Measurements from ENCODE around the gene ZYX.
"Not testable (repeated sequence)": the region's sequence is repeated elsewhere in the genome, so short reads cannot be mapped to it uniquely, and the experiment has no call there.

Gene ZYX

DNA sequence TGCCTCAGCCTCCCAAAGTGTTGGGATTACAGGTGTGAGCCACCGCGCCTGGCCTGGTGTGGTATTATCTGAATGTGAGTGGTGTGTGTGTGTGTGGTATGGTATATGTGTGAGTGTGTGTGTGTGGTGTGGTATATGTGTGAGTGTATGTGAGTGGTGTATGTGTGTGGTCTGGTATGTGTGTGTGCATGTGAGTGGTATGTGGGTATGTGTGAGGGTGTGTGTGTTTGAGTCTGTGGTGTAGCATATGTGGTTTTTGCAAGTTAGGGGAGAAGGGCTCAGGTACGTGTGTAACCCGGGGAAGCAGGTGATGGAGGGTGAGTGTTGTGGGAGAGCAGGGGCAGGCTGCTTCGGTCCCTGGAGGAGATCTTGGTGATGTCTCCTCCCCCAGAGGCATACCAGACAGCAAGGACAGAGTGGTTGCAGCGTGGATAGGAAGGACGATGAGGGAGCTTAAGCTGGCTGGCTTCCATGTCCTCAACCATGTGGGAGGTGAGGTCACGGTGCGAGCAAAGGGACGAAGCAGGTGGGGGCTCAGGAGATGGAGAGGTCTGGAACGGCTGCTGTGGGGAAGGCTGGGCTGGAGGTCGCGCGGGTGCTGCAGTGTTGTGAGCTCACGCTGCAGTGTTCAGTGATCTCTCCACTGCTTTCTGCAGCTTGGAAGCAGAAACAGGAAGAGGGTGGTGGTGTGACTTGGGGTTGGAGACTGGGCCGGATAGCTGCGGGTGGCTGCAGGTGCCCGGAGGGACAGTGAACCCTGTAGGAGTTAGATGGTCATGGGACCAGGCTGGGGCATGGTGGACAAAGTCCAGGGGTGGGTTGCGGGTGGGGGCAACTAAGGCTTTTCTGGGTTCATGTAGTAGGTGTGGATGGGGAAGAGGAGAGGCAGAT lies 5.0 kb downstream of the ZYX start:
- no peak for DNase-seq

DNA sequence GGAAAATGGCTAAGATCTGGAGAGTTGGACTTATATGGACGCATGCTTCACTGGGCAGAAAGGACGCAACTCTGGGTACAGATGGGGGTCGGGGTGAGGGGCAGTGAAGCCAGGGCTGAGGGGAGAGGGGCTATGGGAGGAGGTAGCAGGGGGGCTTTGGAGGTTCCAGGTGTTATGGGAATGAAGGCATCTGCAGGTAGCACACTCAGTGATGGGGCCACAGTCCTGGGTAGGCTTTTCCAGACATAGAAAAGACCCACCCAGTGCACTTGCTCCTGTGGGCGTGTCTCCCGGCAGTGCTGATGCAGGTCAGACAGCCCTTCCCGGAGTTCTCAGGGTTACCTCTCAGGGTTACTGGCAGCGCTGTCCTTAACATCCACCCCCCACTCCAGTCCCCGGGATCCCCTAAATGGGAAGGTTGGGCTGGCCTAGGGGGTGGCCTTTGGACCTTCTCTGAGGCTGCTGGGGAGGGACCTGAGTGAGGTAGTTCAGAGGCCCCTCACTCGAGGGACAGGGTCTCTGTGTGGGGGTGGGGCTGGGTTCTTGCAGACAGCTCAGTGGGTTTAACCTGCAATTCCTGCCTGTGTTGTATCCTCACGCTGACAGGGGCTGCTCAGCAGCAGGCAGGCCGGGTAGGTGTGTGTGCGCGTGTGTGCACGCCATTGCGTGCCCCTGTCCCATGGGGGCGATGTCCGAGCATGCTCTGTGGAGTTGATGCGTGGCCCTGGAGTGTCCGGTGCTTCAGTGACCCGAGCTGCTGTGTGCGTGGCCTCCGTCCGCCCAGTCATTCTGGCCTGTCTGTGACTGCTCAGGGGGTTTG lies 6.2 kb downstream of the ZYX start:
- DNase-seq = no peak

DNA sequence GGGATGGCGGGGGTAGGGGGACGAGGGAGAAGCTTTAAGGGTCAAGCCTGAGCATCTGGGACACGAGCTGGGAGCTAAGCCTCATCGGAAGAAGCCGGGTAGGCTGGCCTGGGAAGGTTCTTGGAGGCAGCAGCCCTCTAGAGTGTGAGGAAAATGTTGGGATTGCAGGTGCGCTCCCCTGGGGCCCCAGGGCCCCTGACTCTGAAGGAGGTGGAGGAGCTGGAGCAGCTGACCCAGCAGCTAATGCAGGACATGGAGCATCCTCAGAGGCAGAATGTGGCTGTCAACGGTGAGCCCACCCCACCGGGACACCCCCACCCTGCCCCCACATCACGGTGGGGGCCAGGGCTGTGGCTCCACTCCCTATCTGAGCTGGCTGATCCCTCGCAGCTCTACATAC lies 6.9 kb downstream of the ZYX start:
- DNase-seq = no peak

DNA sequence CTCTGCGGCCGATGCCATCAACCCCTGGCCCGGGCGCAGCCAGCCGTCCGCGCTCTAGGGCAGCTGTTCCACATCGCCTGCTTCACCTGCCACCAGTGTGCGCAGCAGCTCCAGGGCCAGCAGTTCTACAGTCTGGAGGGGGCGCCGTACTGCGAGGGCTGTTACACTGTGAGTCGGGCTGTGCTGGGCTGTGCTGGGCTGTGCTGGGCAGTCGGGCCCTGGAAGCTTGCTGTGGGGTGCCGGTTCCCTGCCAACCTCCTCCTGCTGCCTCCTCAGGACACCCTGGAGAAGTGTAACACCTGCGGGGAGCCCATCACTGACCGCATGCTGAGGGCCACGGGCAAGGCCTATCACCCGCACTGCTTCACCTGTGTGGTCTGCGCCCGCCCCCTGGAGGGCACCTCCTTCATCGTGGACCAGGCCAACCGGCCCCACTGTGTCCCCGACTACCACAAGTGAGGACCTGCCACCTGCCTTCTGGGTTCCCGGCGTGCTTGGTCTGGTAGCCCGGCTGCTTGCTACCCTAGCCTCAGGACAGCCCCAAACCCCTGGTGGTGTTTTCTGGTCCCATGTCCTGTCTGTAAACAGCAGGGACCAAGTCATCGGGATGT lies 7.5 kb downstream of the ZYX start:
- no peak for DNase-seq

DNA sequence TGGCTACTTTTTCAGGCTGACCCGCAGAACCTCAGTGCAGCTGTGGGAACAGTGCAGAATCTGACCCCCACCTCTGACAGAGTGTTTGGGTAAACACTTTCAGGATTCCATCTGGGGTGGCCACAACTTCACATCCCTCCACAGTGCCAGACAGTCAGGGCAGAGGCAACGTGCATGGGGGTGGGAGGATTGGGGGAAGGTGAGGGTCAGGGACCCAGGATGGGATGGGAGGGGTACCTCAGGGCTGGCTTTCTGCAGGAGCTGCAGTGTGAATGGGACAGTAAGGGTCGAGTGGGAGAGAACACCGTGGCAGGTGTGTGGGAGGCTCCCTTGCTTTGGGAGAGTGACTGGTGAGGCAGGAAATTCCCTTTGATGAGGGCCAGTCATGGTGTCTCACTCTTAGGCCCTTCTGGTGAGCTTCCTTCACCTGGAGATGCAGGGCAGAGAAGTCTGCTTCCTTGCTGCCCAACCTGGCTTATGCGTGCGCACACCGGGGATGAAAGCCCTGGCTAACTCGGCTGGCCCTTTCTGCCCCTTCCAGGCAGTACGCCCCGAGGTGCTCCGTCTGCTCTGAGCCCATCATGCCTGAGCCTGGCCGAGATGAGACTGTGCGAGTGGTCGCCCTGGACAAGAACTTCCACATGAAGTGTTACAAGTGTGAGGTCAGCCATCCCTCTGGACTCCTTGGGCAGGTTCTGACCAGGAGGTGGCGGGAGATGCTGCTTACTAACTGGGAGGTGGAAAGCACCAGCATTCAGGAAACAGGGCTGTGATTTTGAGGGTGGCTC lies 8.4 kb downstream of the ZYX start:
- DNase-seq = no peak

DNA sequence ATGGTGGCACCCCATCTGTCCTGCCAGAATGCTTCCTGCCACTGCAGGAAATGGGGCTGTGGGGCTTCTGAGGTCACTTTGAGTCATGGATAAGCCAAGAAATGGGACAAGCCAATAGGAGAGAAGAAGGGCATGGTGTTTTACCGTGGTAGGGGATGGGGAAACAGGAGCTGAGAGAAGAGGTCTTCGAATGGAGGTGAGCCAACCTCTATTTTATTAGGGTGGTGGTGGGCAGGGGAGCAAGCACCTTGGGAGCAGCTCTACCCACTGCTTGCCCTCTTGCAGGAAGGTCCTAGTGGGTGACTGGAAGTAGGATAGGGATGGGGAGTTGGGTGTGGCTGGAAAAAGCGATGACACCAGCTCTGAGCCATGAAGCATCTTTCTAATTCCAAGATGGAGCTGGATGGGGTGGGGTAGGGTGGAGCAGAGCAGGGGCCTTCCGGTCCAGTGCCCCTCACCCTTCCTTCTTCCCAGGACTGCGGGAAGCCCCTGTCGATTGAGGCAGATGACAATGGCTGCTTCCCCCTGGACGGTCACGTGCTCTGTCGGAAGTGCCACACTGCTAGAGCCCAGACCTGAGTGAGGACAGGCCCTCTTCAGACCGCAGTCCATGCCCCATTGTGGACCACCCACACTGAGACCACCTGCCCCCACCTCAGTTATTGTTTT lies 9.1 kb downstream of the ZYX start:
- DNase-seq = no peak

DNA sequence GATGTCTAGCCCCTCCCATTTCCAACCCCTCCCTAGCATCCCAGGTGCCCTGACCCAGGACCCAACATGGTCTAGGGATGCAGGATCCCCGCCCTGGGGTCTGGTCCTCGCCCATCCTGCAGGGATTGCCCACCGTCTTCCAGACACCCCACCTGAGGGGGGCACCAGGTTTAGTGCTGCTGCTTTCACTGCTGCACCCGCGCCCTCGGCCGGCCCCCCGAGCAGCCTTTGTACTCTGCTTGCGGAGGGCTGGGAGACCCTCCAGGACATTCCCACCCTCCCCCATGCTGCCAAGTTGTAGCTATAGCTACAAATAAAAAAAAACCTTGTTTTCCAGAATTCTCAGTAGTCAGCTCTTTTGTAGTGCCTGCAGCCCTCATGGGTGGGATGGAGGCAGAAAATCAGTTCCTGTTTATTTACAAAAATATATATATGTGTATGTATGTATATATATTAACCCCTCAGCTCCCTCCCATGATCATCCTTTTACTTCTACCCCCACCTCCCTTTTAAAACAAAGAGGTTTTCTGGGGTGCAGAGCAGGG lies 9.7 kb downstream of the ZYX start:
- DNase-seq = no peak

DNA sequence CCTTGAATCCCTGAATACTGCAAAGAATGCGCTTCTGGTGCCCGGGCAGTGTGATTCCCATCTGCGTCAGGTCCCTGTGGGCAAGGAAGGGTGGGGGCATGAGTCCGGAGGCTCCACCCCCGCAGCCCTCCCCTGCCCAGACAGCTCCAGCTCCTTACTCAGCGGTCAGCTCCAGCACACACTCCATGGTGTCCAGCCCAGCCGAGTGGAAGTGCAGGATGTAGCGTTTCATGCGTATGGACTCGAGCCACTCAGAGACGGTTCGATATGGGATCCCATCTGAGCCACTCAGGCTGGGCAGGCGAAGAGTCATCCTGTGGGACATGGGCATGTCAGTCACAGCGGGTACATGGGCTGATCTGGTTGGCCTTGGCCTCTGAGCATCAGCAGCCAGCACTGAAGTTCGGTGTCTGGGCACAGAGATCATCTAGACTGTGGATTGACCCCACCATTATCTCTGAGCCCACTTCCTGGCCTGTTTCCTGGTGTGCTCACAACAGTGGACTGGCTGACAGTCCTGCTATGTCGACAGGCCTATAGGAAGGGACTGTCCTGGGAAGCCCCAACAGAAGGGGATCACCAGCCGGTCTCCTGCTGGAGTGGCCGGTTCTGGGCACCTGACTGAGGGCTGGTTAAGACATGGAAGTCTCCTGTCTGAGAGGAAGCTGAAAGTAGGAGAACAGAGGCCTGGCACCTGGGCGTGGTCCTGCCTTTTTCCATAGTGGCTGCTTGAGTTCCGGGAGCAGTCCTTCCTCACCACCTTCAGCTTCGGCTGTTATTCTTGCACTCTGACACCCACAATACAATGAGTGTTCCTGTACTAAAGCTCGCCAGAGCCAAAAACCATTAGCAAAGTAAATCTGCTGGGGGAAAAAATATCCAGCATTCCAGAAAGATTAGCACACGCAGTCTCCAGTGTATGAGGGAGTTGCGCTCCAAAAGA lies 10.6 kb downstream of the ZYX start:
- no peak for DNase-seq

DNA sequence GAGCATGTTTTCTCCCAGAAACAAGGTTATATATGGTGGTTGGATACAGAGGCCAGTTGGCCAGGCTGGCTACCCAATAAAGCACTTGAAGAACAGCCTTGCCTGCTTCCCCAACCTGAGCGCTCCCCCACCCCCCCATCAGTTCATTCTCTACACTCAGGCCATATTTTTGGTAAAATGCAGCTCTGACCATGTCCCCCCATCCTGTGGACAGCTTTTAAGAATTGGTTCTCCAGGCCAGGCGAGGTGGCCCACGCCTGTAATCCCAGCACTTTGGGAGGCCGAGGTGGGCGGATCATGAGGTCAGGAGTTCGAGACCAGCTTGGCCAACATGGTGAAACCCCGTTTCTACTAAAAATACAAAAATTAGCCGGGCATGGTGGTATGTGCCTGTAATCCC lies 11.3 kb downstream of the ZYX start:
- not testable (repeated sequence) for DNase-seq

DNA sequence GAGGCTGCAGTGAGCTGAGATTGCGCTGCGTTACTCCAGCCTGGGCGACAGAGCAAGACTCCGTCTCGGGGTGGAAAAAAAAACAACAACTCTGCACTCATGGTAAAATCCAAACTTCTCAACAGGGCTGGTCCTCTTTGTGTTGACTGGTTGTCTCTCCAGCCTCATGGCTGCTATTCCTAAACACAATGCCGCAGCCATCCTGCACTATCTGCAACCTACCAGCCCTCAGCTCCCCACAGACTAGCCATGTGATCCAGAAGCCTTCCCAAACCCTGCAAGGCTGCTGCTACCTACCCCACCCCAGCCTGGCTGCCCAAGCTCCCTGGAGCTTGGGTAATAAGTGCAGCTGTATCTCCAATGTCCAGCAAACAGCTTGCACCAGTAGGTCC lies 11.7 kb downstream of the ZYX start:
- DNase-seq = no peak

DNA sequence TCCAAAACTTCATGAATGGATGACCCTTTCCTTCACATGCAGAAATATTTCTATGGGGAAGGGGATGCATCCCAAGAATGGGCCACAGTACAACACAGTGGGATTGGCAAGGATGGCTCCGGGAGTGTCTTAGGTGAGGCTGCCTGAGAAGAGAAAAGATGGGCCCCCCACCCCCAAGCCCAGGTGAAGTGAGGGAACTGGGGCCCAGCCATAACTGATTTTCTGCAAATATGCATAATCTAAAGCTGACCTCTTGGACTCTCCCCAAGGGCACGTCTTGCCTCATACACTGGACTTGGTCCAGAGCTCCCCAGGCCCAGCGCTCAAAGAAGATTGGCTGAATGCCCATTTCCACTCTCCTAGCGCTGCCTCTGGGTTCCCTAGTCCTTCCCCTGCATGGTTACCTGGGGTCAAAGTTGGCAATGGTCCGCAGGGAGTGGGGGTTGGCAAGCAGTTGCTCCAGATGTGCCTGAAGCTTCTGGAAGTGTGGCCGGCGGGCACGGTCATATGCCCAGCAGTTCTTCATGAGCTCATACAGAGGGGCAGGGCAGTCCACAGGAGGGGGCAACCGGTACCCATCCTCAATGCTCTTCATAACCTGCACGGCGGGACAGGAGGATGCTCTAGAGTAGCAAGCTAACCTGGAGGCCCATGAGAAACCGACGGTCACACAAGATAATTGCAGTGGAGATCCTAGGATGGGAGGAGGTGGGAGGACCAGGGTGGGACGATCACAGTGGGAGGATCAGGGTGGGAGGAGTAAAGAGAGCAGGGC lies 12.3 kb downstream of the ZYX start:
- no peak for DNase-seq

DNA sequence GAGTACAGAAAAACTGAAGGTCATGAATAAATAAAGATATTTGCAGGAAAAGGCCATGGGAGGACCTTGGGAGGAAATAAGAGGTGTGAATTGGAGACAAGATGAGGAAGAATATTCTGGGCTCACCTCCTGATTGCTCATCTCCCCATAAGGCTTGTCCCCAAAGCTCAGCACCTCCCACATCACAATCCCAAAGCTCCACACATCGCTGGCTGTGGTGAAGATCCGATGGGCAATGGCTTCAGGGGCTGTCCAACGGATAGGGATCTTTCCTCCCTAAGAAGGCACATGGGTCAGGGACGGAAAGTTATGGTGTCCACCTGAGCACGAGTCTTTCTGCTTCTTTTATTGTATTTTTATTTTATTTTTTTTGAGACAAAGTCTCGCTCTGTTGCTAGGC lies 12.9 kb downstream of the ZYX start:
- no peak for DNase-seq

DNA sequence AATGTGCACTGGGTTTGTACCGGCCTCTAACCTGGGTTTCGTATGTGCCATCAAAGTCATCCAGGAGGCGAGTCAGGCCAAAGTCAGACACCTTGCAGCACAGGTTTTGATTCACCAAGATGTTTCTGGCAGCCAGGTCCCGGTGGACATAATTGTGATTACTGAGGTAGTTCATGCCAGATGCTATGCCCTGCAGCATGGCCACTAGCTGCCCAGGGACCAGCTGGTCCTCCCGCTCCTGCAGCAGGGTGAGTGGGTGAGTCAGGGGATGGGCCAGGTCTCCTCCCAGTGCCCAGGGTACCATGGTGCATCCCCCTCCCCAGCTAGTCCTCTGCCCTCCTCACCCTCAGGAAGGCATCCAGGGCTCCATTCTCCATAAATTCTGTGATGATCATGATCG lies 13.6 kb downstream of the ZYX start:
- DNase-seq = no peak

DNA sequence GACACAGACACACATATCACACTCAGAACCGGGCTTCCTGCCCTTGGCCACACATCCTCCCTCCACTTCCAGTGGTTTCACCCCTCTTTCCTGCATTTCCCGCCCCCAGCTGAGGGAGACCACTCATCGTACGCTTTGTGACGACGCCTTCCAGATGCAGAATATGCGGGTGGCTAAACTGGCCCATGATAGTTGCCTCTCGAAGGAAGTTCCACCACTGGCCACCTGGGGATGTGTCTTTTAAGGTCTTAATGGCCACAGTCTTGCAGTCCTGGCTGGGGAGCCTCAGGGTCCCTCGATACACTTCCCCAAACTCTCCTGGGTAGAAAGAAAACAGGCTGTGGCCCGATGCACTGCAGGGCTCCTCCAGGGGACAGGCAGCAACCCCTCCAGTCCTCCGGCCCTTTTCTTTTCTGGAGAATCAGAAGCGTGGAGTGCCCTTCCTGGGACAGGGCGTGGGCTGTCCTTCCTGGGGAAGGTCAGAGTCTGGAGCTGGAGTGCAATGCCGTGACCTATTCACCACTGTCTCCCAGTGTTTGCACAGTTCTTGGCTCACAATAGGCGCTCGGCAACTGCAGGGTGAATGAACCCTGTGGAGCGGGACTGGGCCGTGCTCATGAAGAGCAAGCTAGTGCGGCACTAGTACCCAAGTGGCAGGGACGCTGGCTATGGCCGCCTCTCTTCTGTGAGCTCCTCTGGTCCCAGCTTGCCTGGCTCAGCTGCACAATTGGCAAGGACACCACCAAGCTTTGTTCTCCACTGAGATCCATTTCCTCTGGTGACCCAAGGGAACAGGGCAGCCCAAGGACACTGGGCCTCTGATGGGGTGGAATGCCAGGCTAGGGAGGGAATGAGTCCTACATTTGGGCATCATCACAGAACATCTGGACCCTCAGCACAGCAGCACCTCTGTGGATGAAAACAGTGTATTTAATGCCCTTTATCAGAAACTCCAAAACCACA lies 14.3 kb downstream of the ZYX start:
- DNase-seq = no peak

DNA sequence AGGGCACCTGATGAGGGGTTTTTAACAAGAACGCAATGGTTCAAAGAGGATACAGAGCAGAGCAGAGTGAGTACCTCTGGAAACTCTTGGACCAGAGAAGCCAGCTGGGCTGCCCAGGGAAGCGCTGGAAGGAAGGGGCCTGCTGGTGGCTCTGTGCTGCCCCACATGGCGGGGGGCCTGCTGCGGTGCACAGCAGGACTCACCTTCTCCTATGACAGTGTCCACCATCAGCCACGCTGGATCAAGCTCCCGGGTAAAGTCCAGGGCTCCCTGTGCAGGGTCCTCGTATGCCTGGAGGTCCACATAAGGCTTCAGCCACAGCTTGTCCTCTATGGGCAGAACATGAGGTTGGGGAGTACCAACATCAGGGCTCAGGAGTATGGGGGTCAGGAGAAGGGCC lies 15.0 kb downstream of the ZYX start:
- no peak for DNase-seq

DNA sequence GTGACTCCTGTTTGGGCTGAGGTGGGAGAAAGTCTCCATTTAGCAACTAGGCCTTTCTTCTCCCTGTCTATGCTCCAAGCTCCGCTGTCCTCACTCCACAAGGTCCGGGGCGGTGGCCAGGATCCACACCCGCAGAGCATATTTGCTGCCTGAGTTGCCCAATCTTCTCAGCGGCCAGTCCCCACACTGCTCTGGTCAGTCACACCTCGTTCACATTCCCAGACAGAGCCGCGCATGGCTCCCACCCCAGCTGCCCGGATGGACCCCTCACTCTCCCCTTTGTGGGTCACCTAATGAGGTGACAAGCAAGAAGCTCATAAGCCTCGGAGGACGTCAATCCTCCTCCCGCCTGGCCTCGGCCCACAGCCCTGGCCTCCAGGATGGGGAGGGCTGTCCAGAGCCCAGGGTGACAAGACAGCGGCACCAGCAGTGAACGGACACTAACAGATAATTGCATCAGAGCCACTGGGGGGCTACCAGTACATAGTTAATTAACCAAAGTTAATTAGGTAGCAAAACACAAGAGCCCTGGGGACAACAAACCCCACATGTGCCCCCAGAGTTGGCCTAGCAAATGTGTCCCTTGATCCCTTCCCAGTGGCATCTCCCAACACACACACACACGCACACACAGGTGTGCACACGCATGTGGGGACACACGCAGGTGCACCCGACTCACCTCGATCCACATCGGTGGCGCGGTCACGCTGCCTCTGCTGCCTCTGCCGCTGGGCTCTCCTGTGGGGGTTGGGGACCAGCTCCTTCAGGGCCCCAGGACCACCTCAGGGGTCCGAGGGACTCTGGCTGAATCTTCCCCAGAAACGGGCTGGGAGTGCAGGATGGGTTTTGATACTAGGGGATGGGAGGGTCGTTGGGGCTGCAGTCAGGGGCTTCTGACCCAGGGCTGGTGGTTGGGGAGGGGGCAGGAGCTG lies 15.7 kb downstream of the ZYX start:
- DNase-seq = no peak

DNA sequence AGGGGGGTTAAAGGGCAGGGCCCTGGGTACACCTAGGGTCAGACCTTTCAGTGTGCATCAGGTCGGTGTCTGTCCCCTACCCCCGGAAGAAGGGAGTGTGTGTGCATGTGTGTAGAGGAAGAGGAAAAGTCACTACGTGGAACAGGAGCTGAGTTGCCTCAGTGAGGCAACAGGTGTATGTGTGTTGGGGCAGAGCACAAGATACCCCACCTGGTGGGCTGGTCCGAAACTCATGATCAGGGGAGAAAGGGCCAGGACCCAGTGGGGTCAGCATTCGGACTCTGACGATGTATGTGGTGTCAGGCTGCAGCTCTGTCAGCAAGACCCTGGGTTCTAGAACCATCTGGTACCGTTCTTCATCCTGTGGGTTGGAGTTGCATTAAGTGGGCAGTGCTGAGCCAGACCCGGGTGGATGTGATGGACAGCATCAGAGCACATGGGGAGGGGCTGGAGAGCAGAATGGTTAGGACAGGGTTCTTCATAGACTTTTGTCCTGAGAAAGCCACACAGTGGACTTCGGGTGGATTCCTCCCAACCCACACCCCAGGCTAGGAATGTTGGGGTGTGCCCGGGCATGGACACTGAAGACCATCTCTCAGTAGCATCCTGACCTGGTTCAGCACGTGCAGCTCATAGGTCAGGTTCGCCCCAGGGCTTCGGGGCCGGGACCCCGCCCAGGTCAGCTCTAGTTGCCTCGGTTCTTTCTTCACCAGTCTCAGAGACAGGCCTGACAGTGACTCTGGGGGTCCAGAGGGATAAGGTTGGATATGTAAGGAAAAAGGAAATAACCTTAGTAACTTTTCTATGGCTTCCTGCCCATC lies 16.8 kb downstream of the ZYX start:
- no peak for DNase-seq
